ENCODE results near the gene RAB9B. TPM values are rescaled to one million over a fixed set of nuclear protein-coding genes. Genes with fewer than 3 reads are reported as not detected.
A peak's percentile ranks its signal among the peaks of the same experiment; 100 is the strongest.
"Not testable (repeated sequence)": the region's sequence is repeated elsewhere in the genome, so short reads cannot be mapped to it uniquely, and the experiment has no call there.

Gene RAB9B
- total RNA-seq, 1 donor from 2014 or later, result 2.4 TPM

- H3K27me3 Mint-ChIP-seq, result peaks cover 23% of the 10 kb centered on the region
- no peaks in the 10 kb centered on the region for H3K36me3 Mint-ChIP-seq (ENCODE audit: insufficient read depth)
- TF ChIP-seq, protein P1, sequence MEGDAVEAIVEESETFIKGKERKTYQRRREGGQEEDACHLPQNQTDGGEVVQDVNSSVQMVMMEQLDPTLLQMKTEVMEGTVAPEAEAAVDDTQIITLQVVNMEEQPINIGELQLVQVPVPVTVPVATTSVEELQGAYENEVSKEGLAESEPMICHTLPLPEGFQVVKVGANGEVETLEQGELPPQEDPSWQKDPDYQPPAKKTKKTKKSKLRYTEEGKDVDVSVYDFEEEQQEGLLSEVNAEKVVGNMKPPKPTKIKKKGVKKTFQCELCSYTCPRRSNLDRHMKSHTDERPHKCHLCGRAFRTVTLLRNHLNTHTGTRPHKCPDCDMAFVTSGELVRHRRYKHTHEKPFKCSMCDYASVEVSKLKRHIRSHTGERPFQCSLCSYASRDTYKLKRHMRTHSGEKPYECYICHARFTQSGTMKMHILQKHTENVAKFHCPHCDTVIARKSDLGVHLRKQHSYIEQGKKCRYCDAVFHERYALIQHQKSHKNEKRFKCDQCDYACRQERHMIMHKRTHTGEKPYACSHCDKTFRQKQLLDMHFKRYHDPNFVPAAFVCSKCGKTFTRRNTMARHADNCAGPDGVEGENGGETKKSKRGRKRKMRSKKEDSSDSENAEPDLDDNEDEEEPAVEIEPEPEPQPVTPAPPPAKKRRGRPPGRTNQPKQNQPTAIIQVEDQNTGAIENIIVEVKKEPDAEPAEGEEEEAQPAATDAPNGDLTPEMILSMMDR (IDR thresholded peaks at IDR 0.05; ENCODE audit: unreplicated experiment), result no peak
- H3K9me3 Mint-ChIP-seq (ENCODE audit: low read depth), result no peaks in the 10 kb centered on the region
- H3K4me3 Mint-ChIP-seq (ENCODE audit: low read depth), result no peak overlapping the region
- no peak overlapping the region for H3K27ac Mint-ChIP-seq
- H3K4me1 Mint-ChIP-seq (ENCODE audit: low read depth), result no peaks in the 10 kb centered on the region
- no peak for DNase-seq (ENCODE audit: low spot score, unreplicated experiment)
Observed at GRCh38 chrX:103825881-103826280, 6.2 kb downstream of the RAB9B start.

- TF ChIP-seq, protein P1 (IDR thresholded peaks at IDR 0.05; ENCODE audit: unreplicated experiment), result no peak
- no peaks in the 10 kb centered on the region for H3K9me3 Mint-ChIP-seq (ENCODE audit: low read depth)
- no peak overlapping the region for H3K4me3 Mint-ChIP-seq (ENCODE audit: low read depth)
- no peaks in the 10 kb centered on the region for H3K36me3 Mint-ChIP-seq (ENCODE audit: insufficient read depth)
- no peak overlapping the region for H3K27ac Mint-ChIP-seq
- peaks cover 7% of the 10 kb centered on the region for H3K27me3 Mint-ChIP-seq
- DNase-seq (ENCODE audit: low spot score, unreplicated experiment), result no peak
- H3K4me1 Mint-ChIP-seq (ENCODE audit: low read depth), result no peaks in the 10 kb centered on the region
Observed at GRCh38 chrX:103823591-103823990, 8.5 kb downstream of the RAB9B start.

DNA sequence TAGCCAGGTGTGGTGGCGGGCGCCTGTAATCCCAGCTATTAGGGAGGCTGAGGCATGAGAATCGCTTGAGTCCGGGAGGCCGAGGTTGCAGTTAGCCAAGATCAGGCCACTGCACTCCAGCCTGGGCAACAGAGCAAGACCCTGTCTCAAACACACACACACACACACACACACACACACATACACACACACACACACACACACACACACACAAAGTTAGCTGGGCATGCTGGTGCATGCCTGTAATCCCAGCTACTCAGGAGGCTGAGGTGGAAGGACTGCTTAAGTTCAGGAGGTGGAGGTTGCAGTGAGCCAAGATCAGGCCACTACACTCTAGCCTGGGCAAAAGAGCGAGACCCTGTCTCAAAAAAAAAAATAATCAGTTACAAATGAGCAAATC, 11.3 kb downstream of the RAB9B start:
- H3K4me1 Mint-ChIP-seq (ENCODE audit: low read depth); DNase-seq (ENCODE audit: low spot score, unreplicated experiment); H3K27ac Mint-ChIP-seq; H3K27me3 Mint-ChIP-seq; H3K4me3 Mint-ChIP-seq (ENCODE audit: low read depth); H3K36me3 Mint-ChIP-seq (ENCODE audit: insufficient read depth); H3K9me3 Mint-ChIP-seq (ENCODE audit: low read depth): not testable (repeated sequence)

DNA sequence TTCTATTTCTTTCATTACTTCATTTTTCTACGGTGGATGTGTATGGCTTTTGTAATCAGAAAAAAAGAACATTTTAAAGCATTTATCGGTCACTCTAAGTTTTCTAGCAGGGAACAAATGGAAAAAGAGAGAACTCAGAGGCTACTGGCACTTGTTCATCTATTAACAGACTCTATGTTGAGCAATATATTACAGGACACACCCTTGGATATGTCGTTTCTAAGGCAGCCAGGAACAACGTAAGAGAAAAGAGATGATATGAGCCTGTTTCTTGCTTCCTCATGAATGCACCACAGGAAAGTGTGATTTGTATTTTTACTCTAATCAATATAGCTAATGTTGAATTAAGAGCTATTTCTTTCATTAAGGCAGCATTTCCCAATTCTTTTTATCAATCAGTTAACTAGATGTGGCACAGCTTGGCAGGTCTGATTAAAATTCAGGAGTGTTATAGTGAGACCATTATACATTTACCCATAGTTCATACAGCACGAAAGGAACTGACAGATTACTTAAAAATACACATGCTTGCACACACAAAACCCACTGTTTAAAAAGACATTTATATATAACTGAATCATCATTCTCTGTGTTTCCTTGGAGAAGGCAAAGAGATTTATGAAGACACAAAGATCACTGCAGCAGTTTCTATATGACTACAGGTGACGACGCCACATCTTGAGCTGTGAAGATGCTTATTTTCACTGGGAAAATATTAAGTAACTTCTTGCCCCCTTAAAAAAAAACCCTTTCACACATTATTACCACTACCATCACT, 13.0 kb downstream of the RAB9B start:
- no peaks in the 10 kb centered on the region for H3K36me3 Mint-ChIP-seq (ENCODE audit: insufficient read depth)
- TF ChIP-seq, protein P1 (IDR thresholded peaks at IDR 0.05; ENCODE audit: unreplicated experiment), result no peak
- H3K27me3 Mint-ChIP-seq, result peaks cover 4% of the 10 kb centered on the region
- H3K4me1 Mint-ChIP-seq (ENCODE audit: low read depth), result peaks cover 7% of the 10 kb centered on the region
- no peak overlapping the region for H3K27ac Mint-ChIP-seq
- no peak for DNase-seq (ENCODE audit: low spot score, unreplicated experiment)
- H3K4me3 Mint-ChIP-seq (ENCODE audit: low read depth), result no peak overlapping the region
- H3K9me3 Mint-ChIP-seq (ENCODE audit: low read depth), result no peaks in the 10 kb centered on the region

DNA sequence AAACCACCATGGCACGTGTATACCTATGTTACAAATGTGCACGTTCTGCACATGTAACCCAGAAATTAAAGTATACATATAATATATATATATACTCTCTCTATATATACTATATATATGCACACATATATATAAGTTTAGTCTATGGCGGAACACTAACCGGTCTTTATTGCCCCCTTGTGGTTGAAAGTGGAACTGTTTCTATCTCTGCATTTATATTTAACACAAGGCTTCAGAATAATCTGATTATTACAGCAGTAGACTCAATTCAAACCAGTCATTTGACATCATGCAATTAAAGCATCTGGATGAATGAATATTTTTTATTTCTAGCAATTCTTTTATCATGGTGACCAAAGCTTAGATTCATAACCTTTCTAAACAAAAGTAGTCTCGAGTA, 14.6 kb downstream of the RAB9B start:
- Mint-ChIP-seq H3K4me3 (ENCODE audit: low read depth) (no peak overlapping the region), H3K27ac (no peak overlapping the region), H3K4me1 (ENCODE audit: low read depth) (peaks cover 8% of the 10 kb centered on the region), H3K9me3 (ENCODE audit: low read depth) (no peaks in the 10 kb centered on the region), H3K27me3 (peaks cover 4% of the 10 kb centered on the region), H3K36me3 (ENCODE audit: insufficient read depth) (no peaks in the 10 kb centered on the region)
- DNase-seq (ENCODE audit: low spot score, unreplicated experiment), result no peak
- TF ChIP-seq, protein P1 (IDR thresholded peaks at IDR 0.05; ENCODE audit: unreplicated experiment), result peak; percentile 79

- H3K36me3 Mint-ChIP-seq (ENCODE audit: insufficient read depth); H3K9me3 Mint-ChIP-seq (ENCODE audit: low read depth); H3K27ac Mint-ChIP-seq; H3K4me1 Mint-ChIP-seq (ENCODE audit: low read depth); DNase-seq (ENCODE audit: low spot score, unreplicated experiment); H3K4me3 Mint-ChIP-seq (ENCODE audit: low read depth); H3K27me3 Mint-ChIP-seq: not testable (repeated sequence)
Observed at GRCh38 chrX:103817101-103817500, 15.0 kb downstream of the RAB9B start.
